ENCODE data around the gene SDF4. TPM values are rescaled to one million over a fixed set of nuclear protein-coding genes. Genes with fewer than 3 reads are reported as not detected.
"Not testable (repeated sequence)": the region's sequence is repeated elsewhere in the genome, so short reads cannot be mapped to it uniquely, and the experiment has no call there.

The SDF4 gene
- total and polyA plus RNA-seq, 7 donors: 33.0 to 181 (median 79.6) TPM

GRCh38 chr1:1254667-1254998 lies 22.8 kb upstream of the SDF4 start:
- TF ChIP-seq POLR2A (IDR thresholded peaks at IDR 0.05) (no peak), EP300 (IDR thresholded peaks at IDR 0.05) (no peak), CTCF (IDR thresholded peaks at IDR 0.05) (no peak), POLR2AphosphoS5 (IDR thresholded peaks at IDR 0.05) (no peak)
- Histone ChIP-seq H3K4me1 (no peaks in the 10 kb centered on the region), H3K36me3 (peaks cover 20 to 63% (median 34%) of the 10 kb centered on the region in 4 donors), H3K9me3 (no peaks in the 10 kb centered on the region), H3K27me3 (no peaks in the 10 kb centered on the region), H3K4me3 (no peak overlapping the region), H3K27ac (no peak overlapping the region)
- WGBS, 2 donors: 86 to 88% methylated on average over 21 of the region's 21 CpGs
- no peak for DNase-seq
- intact Hi-C loops (cut with DNase I): no loop called here

- H3K4me3 ChIP-seq: no peak overlapping the region
- no peaks in the 10 kb centered on the region for H3K9me3 ChIP-seq
- peaks cover 15 to 58% (median 31%) of the 10 kb centered on the region in 4 donors for H3K36me3 ChIP-seq
- no peaks in the 10 kb centered on the region for H3K4me1 ChIP-seq
- 96 to 97% methylated on average over 50 of the region's 50 CpGs for WGBS, 2 donors
- intact Hi-C loops (cut with DNase I): no loop called here
- TF ChIP-seq EP300 (IDR thresholded peaks at IDR 0.05) (no peak), POLR2AphosphoS5 (IDR thresholded peaks at IDR 0.05) (no peak), POLR2A (IDR thresholded peaks at IDR 0.05) (no peak), CTCF (IDR thresholded peaks at IDR 0.05) (no peak)
- no peak overlapping the region for H3K27ac ChIP-seq
- H3K27me3 ChIP-seq: no peaks in the 10 kb centered on the region
- DNase-seq: no peak
Observed at GRCh38 chr1:1253972-1254666, 22.3 kb upstream of the SDF4 start.

- Histone ChIP-seq H3K4me1 (no peaks in the 10 kb centered on the region), H3K36me3 (peaks cover 11 to 50% (median 28%) of the 10 kb centered on the region in 4 donors), H3K9me3 (no peaks in the 10 kb centered on the region), H3K27me3 (peaks cover 0 to 3% (median 0%) of the 10 kb centered on the region in 3 donors), H3K4me3 (no peak overlapping the region), H3K27ac (no peak overlapping the region)
- no peak for DNase-seq
- WGBS, 2 donors: 81 to 91% methylated on average over 12 of the region's 12 CpGs
- TF ChIP-seq POLR2A (IDR thresholded peaks at IDR 0.05) (no peak), CTCF (IDR thresholded peaks at IDR 0.05) (no peak), EP300 (IDR thresholded peaks at IDR 0.05) (no peak), POLR2AphosphoS5 (IDR thresholded peaks at IDR 0.05) (no peak)
- intact Hi-C loops (cut with DNase I): no loop called here
Observed at GRCh38 chr1:1253314-1253713, 21.5 kb upstream of the SDF4 start.

GRCh38 chr1:1250786-1251284 lies 19.0 kb upstream of the SDF4 start:
- H3K4me1 ChIP-seq: peaks cover 0 to 13% (median 13%) of the 10 kb centered on the region in 4 donors
- intact Hi-C loops (cut with DNase I): no loop called here
- 68 to 78% methylated on average over 16 of the region's 16 CpGs for WGBS, 2 donors

GRCh38 chr1:1248009-1248913 lies 16.5 kb upstream of the SDF4 start:
- Histone ChIP-seq H3K27me3 (peaks cover 11 to 34% (median 31%) of the 10 kb centered on the region in 3 donors), H3K4me1 (peaks cover 0 to 13% (median 13%) of the 10 kb centered on the region in 4 donors), H3K36me3 (peaks cover 0 to 13% (median 3%) of the 10 kb centered on the region in 4 donors)
- H3K9me3 ChIP-seq; intact Hi-C loops (cut with DNase I); H3K27ac ChIP-seq; DNase-seq; H3K4me3 ChIP-seq: not testable (repeated sequence)
- WGBS, 2 donors: 85 to 93% methylated on average over 21 of the region's 21 CpGs

More at GRCh38 chr1:1250786-1251284, 19.0 kb upstream of the SDF4 start:
- Histone ChIP-seq H3K27me3 (peaks cover 11 to 28% (median 24%) of the 10 kb centered on the region in 3 donors), H3K9me3 (no peaks in the 10 kb centered on the region), H3K27ac (no peak overlapping the region), H3K36me3 (peaks cover 6 to 39% (median 22%) of the 10 kb centered on the region in 4 donors), H3K4me3 (no peak overlapping the region)
- TF ChIP-seq EP300 (IDR thresholded peaks at IDR 0.05) (no peak), CTCF (IDR thresholded peaks at IDR 0.05) (no peak), POLR2AphosphoS5 (IDR thresholded peaks at IDR 0.05) (no peak), POLR2A (IDR thresholded peaks at IDR 0.05) (no peak)
- DNase-seq: no peak

All from sigmoid colon (tissue), 7 donors.